MM.1S (cell line): ENCODE measurements around the gene ZNF469.

Experiments
- CTCF ChIP-seq: fragments of 300-600 bp; sonication (generic); IDR thresholded peaks from 2 replicates; pipeline ENCODE4 v1.5.1; 2016; ENCODE audit warnings: antibody characterized with exemption, low read length, mixed read lengths
- EZH2phosphoT487 ChIP-seq: fragments of 300-600 bp; sonication (generic); IDR thresholded peaks from 2 replicates; pipeline ENCODE4 v1.6.1; 2018; ENCODE audit warnings: antibody characterized with exemption, low read length

DNA sequence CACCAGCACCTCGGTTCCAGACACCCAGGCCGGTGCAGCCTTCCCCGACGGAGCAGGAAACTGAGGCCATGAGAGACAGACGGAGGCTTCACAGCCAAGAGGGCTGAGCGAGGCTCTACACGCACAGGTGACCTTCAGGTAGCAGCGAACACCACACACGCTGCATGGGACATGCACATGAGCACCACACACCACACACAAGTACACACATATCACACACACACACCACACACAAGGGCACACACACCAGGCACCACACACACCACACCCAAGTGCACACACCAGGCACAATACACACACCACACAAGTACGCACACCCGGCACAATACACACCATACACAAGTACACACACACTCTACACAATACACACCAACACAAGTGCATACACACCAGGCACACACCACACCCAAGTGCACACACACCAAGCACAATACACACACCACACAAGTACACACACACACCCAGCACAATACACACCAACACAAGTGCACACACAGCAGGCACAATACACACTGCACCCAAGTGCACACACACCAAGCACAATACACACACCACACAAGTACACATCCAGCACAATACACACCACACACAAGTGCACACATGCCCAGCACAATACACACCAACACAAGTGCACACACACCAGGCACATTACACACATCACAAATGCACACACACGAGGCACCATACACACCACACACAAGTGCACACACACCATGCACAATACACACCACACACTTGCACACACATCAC lies 33.4 kb upstream of the ZNF469 start:
- no peak for TF ChIP-seq CTCF
- TF ChIP-seq EZH2phosphoT487, result no peak
